ENCODE results near the gene PAX2.

DNA sequence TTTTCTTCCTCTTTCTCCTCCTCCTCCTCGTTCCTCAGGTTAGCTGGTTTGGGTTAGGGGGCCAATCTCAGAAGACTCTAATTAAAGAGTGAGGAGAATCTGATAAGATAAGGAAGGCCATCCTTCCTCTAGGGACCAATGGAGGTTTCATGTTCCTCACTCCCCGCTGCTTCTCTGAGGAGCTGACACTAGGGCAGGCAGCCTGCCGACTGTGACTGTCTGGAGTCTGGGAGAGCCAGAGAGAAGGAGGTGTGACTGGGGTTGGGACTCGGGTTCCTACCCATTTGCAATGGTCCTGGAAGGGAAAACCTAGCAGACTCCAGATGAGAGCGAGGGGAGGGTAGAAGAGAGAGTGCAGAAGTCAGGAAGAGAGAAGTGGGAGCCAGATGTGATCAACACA lies 15.3 kb downstream of the PAX2 start:
- TF ChIP-seq, protein P1, sequence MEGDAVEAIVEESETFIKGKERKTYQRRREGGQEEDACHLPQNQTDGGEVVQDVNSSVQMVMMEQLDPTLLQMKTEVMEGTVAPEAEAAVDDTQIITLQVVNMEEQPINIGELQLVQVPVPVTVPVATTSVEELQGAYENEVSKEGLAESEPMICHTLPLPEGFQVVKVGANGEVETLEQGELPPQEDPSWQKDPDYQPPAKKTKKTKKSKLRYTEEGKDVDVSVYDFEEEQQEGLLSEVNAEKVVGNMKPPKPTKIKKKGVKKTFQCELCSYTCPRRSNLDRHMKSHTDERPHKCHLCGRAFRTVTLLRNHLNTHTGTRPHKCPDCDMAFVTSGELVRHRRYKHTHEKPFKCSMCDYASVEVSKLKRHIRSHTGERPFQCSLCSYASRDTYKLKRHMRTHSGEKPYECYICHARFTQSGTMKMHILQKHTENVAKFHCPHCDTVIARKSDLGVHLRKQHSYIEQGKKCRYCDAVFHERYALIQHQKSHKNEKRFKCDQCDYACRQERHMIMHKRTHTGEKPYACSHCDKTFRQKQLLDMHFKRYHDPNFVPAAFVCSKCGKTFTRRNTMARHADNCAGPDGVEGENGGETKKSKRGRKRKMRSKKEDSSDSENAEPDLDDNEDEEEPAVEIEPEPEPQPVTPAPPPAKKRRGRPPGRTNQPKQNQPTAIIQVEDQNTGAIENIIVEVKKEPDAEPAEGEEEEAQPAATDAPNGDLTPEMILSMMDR (IDR thresholded peaks at IDR 0.05): no peak
- TF ChIP-seq POLR2A (IDR thresholded peaks at IDR 0.05): no peak
